ENCODE measurements around the gene SGMS1. TPM values are rescaled to one million over a fixed set of nuclear protein-coding genes. Genes with fewer than 3 reads are reported as not detected.

The SGMS1 gene
- total and polyA plus RNA-seq, 2 donors (not counting 3 experiments of a cell fraction or from before 2014, with no cell fraction given), result 9.7 to 23.7 TPM

DNA sequence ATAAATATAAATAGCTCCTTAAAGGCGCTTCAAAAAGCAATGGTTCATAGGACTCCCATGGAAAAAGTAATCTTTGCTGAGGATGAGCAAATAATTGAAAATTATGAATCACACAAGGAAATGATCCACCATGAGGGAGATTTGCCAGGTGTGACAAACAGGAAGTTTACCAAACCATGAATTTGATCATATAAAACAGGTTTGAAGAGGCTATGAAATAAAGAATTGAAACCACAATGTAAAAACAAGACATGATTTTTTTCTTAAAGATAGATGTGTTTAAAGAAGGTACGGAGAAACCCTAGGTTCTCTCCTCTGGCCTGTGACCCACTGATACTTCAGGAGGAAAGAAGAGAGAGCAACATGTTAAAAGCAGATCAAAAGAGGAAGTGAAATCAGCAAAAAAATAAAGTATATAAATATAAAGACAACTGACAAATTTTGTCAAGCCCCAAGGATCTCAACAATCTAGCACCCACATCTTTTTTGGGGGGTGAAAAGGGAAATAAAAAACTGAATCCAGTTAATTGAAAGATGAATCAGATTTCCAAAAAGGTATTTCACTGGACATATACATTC is 261.1 kb downstream of the SGMS1 start:
- no peaks in the 10 kb centered on the region for H3K9me3 ChIP-seq (replicated peaks; ENCODE audit: control insufficient read depth, insufficient read depth, low read length)
- H3K4me3 ChIP-seq (replicated peaks in 1 of 3; ENCODE audit: insufficient read depth in 1 of 3, low read depth in 1 of 3, low read length in 3 of 3), result no peak overlapping the region
- no peak overlapping the region for H3K9ac ChIP-seq (replicated peaks; ENCODE audit: extremely low read depth, insufficient read depth, low read length)
- CTCF ChIA-PET, result interaction anchor here (2.1 kb wide), 1 partner anchor 35 kb away, joined by 4 read pairs; no protein-coding TSS in a partner anchor
- intact Hi-C loops (cut with micrococcal nuclease), result no loop called here
- no peaks in the 10 kb centered on the region for H3K9me1 ChIP-seq (replicated peaks; ENCODE audit: control insufficient read depth, extremely low read depth, insufficient read depth, low read length)
- POLR2A ChIA-PET, result no interaction called here
- TF ChIP-seq POLR2AphosphoS5 (IDR thresholded peaks at IDR 0.05; ENCODE audit: insufficient read depth, low read depth, low read length) (no peak), MAX (IDR thresholded peaks at IDR 0.05; ENCODE audit: insufficient read depth, insufficient read length) (no peak), POLR2A (IDR thresholded peaks at IDR 0.05; ENCODE audit: low read depth, low read length) (no peak), EZH2 (IDR thresholded peaks at IDR 0.05; ENCODE audit: borderline replicate concordance, low read depth, low read length, severe bottlenecking) (no peak), MYC (IDR thresholded peaks at IDR 0.05; ENCODE audit: low read depth, low read length) (no peak), JUN (IDR thresholded peaks at IDR 0.05; ENCODE audit: borderline replicate concordance, insufficient read depth, insufficient read length, low read depth) (no peak), FOS (IDR thresholded peaks at IDR 0.05; ENCODE audit: borderline replicate concordance, insufficient read depth, low read length) (no peak), GATA2 (IDR thresholded peaks at IDR 0.05; ENCODE audit: insufficient read depth, insufficient read length, low read depth, low read length) (no peak)
- TF ChIP-seq, protein P1, sequence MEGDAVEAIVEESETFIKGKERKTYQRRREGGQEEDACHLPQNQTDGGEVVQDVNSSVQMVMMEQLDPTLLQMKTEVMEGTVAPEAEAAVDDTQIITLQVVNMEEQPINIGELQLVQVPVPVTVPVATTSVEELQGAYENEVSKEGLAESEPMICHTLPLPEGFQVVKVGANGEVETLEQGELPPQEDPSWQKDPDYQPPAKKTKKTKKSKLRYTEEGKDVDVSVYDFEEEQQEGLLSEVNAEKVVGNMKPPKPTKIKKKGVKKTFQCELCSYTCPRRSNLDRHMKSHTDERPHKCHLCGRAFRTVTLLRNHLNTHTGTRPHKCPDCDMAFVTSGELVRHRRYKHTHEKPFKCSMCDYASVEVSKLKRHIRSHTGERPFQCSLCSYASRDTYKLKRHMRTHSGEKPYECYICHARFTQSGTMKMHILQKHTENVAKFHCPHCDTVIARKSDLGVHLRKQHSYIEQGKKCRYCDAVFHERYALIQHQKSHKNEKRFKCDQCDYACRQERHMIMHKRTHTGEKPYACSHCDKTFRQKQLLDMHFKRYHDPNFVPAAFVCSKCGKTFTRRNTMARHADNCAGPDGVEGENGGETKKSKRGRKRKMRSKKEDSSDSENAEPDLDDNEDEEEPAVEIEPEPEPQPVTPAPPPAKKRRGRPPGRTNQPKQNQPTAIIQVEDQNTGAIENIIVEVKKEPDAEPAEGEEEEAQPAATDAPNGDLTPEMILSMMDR (IDR thresholded peaks at IDR 0.05; ENCODE audit: extremely low read depth in 1 of 2, insufficient read depth in 1 of 2, low read depth in 1 of 2, low read length in 2 of 2), result no peak
- H3K4me2 ChIP-seq (ENCODE audit: insufficient read depth, low read length), result no peak overlapping the region
- no peak overlapping the region for H3K27ac ChIP-seq (ENCODE audit: insufficient read depth, low read depth, low read length)
- no TSS peak for BruUV-seq (replicated peaks)
- no peaks in the 10 kb centered on the region for H4K20me1 ChIP-seq (replicated peaks; ENCODE audit: control insufficient read depth, extremely low read depth, insufficient read depth, low read length)
- H3K27me3 ChIP-seq (ENCODE audit: control insufficient read depth in 2 of 2, insufficient read depth in 2 of 2, low read length in 2 of 2), result no peaks in the 10 kb centered on the region
- DNase-seq (ENCODE audit: low read depth, low spot score) (no peak), FAIRE-seq (no peak)
- H3K4me1 ChIP-seq (ENCODE audit: control insufficient read depth, extremely low read depth, insufficient read depth, low read length), result peaks cover 4% of the 10 kb centered on the region
- no peaks in the 10 kb centered on the region for H3K36me3 ChIP-seq (ENCODE audit: control insufficient read depth in 2 of 2, extremely low read depth in 1 of 2, insufficient read depth in 2 of 2, low read length in 2 of 2)
- dilution Hi-C loops (cut with MboI; ENCODE audit: extremely low pct_ligation_motif_present, low sequenced_read_pairs), result no loop called here
- H2AFZ ChIP-seq (ENCODE audit: low read depth, low read length), result no peak overlapping the region
- H3K79me2 ChIP-seq (ENCODE audit: control insufficient read depth, insufficient read depth, low read length), result peaks cover 4% of the 10 kb centered on the region

All from endothelial cell of umbilical vein (primary cell).